ENCODE data around the gene C5orf15.

The C5orf15 gene

GRCh38 chr5:133926489-133927299 is 41.7 kb downstream of the C5orf15 start:
- no peak for DNase-seq (ENCODE audit: low read depth)
- no peak overlapping the region for H3K4me3 ChIP-seq (ENCODE audit: low read depth, low read length)
- in situ Hi-C loops (cut with HindIII; ENCODE audit: low sequenced_read_pairs) = loop anchor here (5.0 kb wide), 1 partner anchor 59 kb away; no protein-coding TSS in a partner anchor
- no peak for TF ChIP-seq CTCF (IDR thresholded peaks at IDR 0.05; ENCODE audit: low read depth, low read length, missing control alignments)

DNA sequence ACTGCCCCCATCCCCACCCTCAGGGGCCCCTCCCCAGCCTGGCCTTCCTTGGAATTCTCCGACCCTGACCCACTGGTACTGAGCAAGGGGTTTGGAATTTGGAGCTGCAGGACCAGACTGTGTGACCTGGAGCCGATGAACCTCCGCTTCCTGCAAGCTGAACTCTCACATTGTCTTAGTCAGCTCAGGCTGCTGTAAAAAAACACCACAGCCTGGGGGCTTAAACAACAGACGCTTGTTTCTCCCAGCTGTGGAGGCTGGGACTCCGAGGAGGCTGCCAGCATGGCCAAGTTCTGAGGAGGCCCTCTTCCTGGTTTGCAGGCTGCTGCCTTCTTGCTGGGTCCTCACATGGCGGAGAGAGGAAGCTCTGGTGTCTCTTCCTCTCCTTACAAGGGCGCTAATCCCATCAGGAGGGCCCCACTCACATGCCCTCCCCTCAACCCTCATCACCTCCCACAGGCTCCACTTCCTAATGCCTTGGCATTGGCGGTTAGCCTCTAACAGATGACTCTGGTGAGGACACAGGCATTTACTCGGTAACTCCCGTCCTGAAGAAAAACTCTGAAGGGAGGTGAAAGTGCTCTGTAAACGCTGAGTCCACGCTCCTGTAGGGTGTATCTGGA is 42.4 kb downstream of the C5orf15 start:
- no peak for TF ChIP-seq CTCF (IDR thresholded peaks at IDR 0.05; ENCODE audit: low read depth, low read length, missing control alignments)
- no peak for DNase-seq (ENCODE audit: low read depth)
- in situ Hi-C loops (cut with HindIII; ENCODE audit: low sequenced_read_pairs) = loop anchor here (5.0 kb wide), 1 partner anchor 59 kb away; no protein-coding TSS in a partner anchor
- H3K4me3 ChIP-seq (ENCODE audit: low read depth, low read length) = no peak overlapping the region

GRCh38 chr5:133925269-133925668 is 43.2 kb downstream of the C5orf15 start:
- TF ChIP-seq CTCF (IDR thresholded peaks at IDR 0.05; ENCODE audit: low read depth, low read length, missing control alignments) = no peak
- in situ Hi-C loops (cut with HindIII; ENCODE audit: low sequenced_read_pairs) = loop anchor here (5.0 kb wide), 1 partner anchor 58 kb away; no protein-coding TSS in a partner anchor
- DNase-seq (ENCODE audit: low read depth) = no peak
- H3K4me3 ChIP-seq (ENCODE audit: low read depth, low read length) = no peak overlapping the region

DNA sequence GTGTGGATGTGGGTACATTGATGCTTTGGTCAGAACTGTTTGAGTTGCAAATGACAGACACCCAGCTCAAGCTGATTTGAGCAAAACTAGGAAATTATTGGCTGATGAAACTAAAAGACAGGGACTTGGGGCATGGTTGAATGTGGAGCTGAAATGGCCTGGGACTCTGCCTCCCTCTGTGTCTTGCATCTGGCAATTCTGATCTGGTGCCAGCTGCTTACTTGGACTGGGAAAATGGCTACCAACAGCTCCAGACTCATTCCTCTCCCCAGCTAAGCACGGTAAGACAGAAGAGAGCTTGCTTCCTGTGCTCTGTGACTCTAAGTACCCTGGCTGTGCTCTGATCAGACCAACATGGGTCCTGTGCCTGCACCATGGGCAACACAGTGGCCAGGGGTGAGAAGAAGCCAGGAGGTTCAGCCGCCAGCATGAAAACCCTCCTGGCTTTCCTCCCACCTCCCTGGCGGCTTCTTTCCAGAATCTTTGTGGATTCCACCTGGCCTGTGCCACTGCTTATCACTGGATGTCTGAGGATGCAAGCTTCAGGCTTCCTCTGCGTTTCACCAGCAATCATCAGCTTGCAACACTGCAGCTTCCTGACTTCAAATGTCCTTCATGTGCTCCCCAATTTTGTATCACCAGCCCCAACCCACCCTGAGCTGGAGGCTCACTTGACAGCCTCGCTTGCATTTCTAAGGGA is 44.1 kb downstream of the C5orf15 start:
- DNase-seq (ENCODE audit: low read depth) = no peak
- TF ChIP-seq CTCF (IDR thresholded peaks at IDR 0.05; ENCODE audit: low read depth, low read length, missing control alignments) = no peak
- in situ Hi-C loops (cut with HindIII; ENCODE audit: low sequenced_read_pairs) = no loop called here
- no peak overlapping the region for H3K4me3 ChIP-seq (ENCODE audit: low read depth, low read length)

GRCh38 chr5:133921979-133922378 is 46.4 kb downstream of the C5orf15 start:
- H3K4me3 ChIP-seq (ENCODE audit: low read depth, low read length) = no peak overlapping the region
- in situ Hi-C loops (cut with HindIII; ENCODE audit: low sequenced_read_pairs) = no loop called here
- DNase-seq (ENCODE audit: low read depth) = no peak
- TF ChIP-seq CTCF (IDR thresholded peaks at IDR 0.05; ENCODE audit: low read depth, low read length, missing control alignments) = no peak

DNA sequence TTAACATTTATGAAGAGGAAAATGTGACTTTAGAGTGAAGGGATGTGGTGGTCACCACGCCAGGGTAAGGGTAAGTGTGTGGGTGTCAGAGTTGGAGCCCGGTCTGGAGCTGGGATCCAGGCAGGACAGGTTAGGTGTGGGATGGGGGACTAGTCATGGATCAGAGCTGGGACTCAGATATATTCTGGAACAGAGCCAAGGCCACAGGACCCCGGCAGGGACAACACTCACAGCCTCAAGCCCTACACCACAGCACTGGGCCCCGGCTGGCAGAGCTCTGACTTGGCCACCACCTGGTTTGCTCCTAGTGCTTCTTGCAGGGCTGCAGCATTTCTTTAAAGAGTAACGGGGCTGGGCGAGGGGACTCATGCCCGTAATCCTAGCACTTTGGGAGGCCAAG is 47.4 kb downstream of the C5orf15 start:
- in situ Hi-C loops (cut with HindIII; ENCODE audit: low sequenced_read_pairs) = no loop called here
- H3K4me3 ChIP-seq (ENCODE audit: low read depth, low read length) = no peak overlapping the region
- DNase-seq (ENCODE audit: low read depth) = no peak
- no peak for TF ChIP-seq CTCF (IDR thresholded peaks at IDR 0.05; ENCODE audit: low read depth, low read length, missing control alignments)

All from astrocyte of the cerebellum (primary cell).